Esophagus (tissue), 2 donors: ENCODE data around the gene PDK2. TPM values are rescaled to one million over a fixed set of nuclear protein-coding genes. Genes with fewer than 3 reads are reported as not detected.
A peak's percentile ranks its signal among the peaks of the same experiment; 100 is the strongest.

Experiments
- H3K27ac ChIP-seq, 2 donors: one replicate each; pipeline ENCODE4 v1.5.1; 2013; ENCODE audit warnings: low read depth in 2 of 2, mild to moderate bottlenecking in 2 of 2, inconsistent platforms in 1 of 2, low read length in 1 of 2, moderate library complexity in 1 of 2
- H3K27me3 ChIP-seq, 2 donors: one replicate each; pipeline ENCODE4 v1.6.1; 2013; ENCODE audit warnings: low read length in 2 of 2, control low read depth in 1 of 2, mild to moderate bottlenecking in 1 of 2; ENCODE audit not compliant: insufficient read depth in 2 of 2, control insufficient read depth in 1 of 2
- H3K36me3 ChIP-seq, 2 donors: one replicate each; pipeline ENCODE4 v1.6.1; 2013; ENCODE audit warnings: low read length in 1 of 2; ENCODE audit not compliant: control insufficient read depth in 2 of 2, insufficient read depth in 2 of 2
- H3K4me1 ChIP-seq, 2 donors: one replicate each; pipeline ENCODE4 v1.6.1; 2013; ENCODE audit warnings: low read length in 1 of 2; ENCODE audit not compliant: control insufficient read depth in 2 of 2, insufficient read depth in 2 of 2
- H3K4me3 ChIP-seq, 2 donors: one replicate each; pipeline ENCODE4 v1.5.1; 2013; ENCODE audit warnings: low read length in 2 of 2, mild to moderate bottlenecking in 2 of 2, low read depth in 1 of 2, moderate library complexity in 1 of 2
- H3K9me3 ChIP-seq, 2 donors: one replicate each; pipeline ENCODE4 v1.6.1; 2013; ENCODE audit warnings: mild to moderate bottlenecking in 2 of 2, low read depth in 1 of 2, low read length in 1 of 2, moderate library complexity in 1 of 2; ENCODE audit not compliant: control insufficient read depth in 2 of 2, insufficient read depth in 1 of 2
- WGBS, 2 donors: extraction: QIAGEN DNeasy Blood & Tissue Kit; methylation state at CpG; one replicate each; pipeline ENCODE4 v1.1.7; 2013; 5-methylcytosine and 5-hydroxymethylcytosine counted together
- polyA plus RNA-seq, 2 donors: library from polyadenylated mRNA; stranded (reverse); fragments of 200-250 nt; gene quantifications; one replicate each; pipeline ENCODE4 v1.2.3, GENCODE V29; 2013
- donor health status: healthy with polysubstance abuse.
- donor health status: Bipolar disorder and iron deficiency.

The PDK2 gene
- polyA plus RNA-seq, 2 donors = 12.1 to 13.5 TPM

DNA sequence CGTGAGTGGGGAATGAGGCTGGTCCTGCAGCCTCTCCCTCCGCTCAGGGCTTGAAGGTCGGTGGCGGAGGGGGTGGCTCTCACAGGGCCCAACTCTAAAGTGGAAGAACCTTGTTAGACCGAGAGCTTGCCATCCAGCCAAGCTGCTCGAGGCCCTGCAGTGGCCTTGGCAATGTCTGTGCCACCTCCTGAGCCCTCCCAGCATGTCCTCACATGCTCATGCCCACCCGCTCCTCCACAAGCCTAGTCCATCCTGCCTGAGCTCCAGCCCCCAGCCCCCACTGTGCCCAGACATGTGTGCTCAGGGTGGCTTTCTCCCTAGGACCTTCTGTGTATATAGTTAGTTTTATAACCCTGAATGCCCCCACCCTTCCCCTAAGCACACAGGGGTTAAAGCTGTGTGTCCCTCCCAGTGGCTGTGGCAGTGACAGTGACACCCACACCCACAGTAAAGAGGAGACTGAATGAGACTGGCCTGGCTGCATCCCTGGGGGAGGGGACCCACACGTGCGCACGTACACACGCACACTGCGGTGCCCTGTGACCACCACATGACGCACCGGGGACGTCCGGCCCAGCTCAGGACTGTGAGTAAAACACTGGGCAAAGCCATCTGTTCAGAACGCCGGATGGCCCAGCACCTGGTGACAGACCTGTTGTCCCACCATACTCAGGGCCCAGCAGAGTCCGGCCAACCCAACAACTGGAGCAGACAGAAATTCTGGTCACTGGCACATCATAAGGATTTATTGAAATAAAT is 15.6 kb downstream of the PDK2 start:
- Histone ChIP-seq H3K27ac (peak overlapping the region; percentile 19 to 39), H3K9me3 (no peaks in the 10 kb centered on the region), H3K4me3 (no peak overlapping the region), H3K36me3 (peaks cover 6 to 12% of the 10 kb centered on the region in 2 donors), H3K27me3 (no peaks in the 10 kb centered on the region), H3K4me1 (peaks cover 4 to 22% of the 10 kb centered on the region in 2 donors)
- WGBS, 2 donors = 76 to 85% methylated on average over 19 of the region's 19 CpGs

DNA sequence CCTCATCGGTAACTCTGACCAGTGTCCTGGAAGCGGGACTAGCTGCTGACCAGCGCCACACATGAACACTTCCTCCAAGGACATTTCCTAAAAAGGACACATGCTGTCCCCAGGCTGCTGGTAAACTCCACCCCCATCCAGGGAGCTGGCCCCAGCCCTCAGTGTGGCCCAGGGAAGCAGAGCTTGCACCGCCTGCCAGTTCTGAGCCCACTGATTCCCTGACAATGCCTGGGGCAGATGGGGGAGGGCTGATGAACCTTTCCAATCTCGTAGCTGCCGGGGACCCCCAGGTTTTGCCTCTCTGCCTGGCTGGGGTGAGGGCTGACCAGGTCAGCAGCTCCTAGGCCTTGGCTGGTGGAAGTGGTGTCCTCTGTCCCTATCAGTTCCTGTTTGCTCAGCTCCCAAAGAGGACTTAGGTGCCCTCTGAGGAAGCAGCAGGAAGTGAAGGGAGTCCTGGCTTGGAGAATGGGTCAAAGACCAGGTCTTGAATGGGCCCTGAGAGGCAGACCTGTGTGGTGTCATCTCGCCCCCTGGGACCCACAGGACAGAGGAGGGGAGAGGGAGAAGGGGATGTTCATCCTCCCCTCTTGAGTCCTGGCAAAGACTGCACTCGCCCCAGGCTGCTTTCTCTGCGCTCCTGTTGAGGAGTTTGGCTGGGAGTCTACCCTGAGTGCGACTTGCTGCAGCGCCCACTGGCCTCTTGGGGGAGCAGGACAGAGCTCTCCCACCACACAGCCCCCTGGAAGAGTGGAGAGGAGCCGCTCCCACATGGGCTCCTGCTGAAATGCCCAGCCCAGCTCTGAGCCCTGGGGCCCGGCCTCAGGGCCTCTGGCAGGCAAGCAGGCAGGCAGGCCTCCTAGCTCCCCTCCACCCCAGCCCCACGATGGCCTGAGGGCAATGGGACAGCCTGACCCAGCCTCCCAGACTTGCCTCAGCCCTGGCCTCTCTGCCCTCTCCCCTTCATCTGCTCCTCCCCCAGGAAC is 16.8 kb downstream of the PDK2 start:
- WGBS, 2 donors = 60 to 63% methylated on average over 14 of the region's 14 CpGs
- peak overlapping the region; percentile 39 to 65 for H3K27ac ChIP-seq
- H3K4me1 ChIP-seq = peaks cover 4 to 21% of the 10 kb centered on the region in 2 donors
- H3K36me3 ChIP-seq = peaks cover 5 to 9% of the 10 kb centered on the region in 2 donors
- no peaks in the 10 kb centered on the region for H3K27me3 ChIP-seq
- no peak overlapping the region for H3K4me3 ChIP-seq
- no peaks in the 10 kb centered on the region for H3K9me3 ChIP-seq

DNA sequence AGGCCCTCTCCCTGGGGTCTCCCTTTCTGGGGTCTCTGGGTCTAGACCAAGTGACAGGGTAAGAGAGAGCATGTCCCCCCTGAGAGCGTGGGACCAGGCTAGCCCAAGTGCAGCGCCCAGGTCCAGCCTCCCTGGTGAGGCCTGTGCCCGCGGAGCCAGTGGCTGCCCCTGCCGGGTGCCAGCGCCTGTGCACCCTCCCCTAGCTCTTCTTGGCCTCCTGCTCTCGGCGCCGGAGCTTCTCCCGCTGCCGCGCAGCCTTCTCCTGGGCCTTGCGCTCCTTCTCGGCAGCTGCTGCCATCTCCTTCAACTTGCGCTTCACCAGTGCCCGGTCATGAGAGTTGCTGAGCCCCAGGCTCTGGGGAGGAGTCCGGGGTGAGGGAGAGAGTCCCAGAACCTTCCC is 17.5 kb downstream of the PDK2 start:
- Histone ChIP-seq H3K36me3 (peaks cover 5 to 8% of the 10 kb centered on the region in 2 donors), H3K9me3 (no peaks in the 10 kb centered on the region), H3K27me3 (no peaks in the 10 kb centered on the region), H3K27ac (peak overlapping the region; percentile 39 to 65), H3K4me1 (peaks cover 4 to 20% of the 10 kb centered on the region in 2 donors), H3K4me3 (no peak overlapping the region)
- WGBS, 2 donors = 50 to 55% methylated on average over 17 of the region's 17 CpGs

DNA sequence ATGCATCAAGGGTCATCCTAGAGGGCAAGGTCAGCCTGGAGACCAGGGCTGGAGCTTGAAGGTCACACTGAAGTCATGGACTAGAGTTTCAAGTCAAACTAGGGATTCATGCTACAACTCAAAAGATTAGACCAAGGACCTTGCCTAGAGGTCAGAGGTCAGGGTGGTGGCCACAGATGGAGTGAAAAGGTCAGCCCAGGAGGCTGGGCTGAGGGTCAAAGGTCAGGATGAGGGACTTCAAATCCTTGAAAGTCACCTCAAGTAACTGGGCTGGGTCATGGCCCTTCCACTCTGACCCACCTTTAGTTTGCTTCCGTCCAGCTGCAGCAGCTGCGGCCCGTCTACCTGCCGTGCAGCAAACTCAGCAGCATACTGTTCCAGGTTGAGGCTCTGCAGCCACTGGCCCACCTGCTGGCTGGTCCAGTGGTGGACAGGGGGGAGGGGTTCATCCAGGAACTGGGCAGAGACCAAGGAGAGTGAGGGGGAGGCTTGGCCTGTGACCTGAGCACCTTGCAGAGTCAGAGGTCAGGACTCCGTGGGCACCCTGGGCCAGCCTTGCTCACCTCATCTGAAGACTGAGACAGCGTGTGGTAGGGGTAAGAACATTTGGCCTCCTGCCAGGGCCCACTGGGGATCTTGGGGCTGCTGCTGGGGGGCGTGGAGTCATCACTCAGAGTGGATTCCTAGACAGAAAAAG is 18.6 kb downstream of the PDK2 start:
- peaks cover 5 to 8% of the 10 kb centered on the region in 2 donors for H3K36me3 ChIP-seq
- no peak overlapping the region for H3K4me3 ChIP-seq
- H3K27me3 ChIP-seq = no peaks in the 10 kb centered on the region
- no peaks in the 10 kb centered on the region for H3K9me3 ChIP-seq
- peaks cover 4 to 15% of the 10 kb centered on the region in 2 donors for H3K4me1 ChIP-seq
- 77 to 79% methylated on average over 7 of the region's 7 CpGs for WGBS, 2 donors
- no peak overlapping the region for H3K27ac ChIP-seq

DNA sequence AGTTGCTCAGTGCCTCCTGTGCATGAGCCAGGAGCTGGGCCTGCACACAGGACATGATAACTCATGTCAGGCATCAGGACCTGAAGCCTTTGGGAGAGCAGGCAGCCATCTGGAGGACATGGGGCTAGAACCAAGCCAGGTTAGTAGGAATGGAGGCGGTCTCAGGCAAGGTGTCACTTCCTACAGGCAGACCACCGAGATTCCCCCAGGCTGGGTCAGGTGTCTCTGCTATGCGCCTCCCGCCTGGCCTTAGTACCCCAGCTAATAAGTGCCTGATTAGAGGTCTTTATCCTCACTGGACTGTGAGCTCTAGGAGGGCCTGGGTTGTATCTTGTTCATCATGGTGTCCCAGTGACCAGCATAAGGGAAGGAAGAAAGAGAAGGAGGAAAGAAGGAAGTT is 19.2 kb downstream of the PDK2 start:
- Histone ChIP-seq H3K27ac (no peak overlapping the region), H3K9me3 (no peaks in the 10 kb centered on the region), H3K27me3 (no peaks in the 10 kb centered on the region), H3K4me3 (no peak overlapping the region), H3K4me1 (peaks cover 4 to 15% of the 10 kb centered on the region in 2 donors), H3K36me3 (peaks cover 1 to 5% of the 10 kb centered on the region in 2 donors)
- WGBS, 2 donors = 83 to 88% methylated on average over 4 of the region's 4 CpGs

DNA sequence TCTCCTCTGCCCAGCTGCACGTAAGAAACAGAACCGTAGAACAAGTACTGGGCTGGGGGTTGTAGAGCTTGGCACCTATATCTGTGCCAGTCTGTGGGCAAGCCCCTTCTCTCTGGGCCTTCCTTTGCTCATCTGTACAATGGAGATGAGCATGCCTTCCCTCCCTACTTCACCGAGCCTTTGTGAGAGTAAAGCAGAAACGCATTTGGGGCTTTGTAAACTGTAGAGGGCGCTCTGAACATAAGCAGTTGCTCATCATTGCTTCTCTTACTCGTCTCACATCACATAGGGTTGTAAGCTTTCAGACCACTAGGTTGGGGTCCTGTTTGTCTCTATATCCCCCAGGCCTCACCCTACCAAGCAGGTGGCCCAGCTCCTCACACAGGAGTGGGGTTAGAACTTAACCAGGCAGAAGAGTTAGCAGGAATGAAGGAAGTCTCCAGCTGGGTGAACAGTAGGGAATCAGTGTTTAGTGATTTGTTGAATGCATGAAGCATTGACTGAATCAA is 19.8 kb downstream of the PDK2 start:
- no peaks in the 10 kb centered on the region for H3K27me3 ChIP-seq
- WGBS, 2 donors = 12 to 27% methylated on average over 6 of the region's 6 CpGs
- H3K9me3 ChIP-seq = no peaks in the 10 kb centered on the region
- peaks cover 4 to 15% of the 10 kb centered on the region in 2 donors for H3K4me1 ChIP-seq
- no peak overlapping the region for H3K4me3 ChIP-seq
- peaks cover 0 to 2% of the 10 kb centered on the region in 2 donors for H3K36me3 ChIP-seq
- H3K27ac ChIP-seq = no peak overlapping the region

DNA sequence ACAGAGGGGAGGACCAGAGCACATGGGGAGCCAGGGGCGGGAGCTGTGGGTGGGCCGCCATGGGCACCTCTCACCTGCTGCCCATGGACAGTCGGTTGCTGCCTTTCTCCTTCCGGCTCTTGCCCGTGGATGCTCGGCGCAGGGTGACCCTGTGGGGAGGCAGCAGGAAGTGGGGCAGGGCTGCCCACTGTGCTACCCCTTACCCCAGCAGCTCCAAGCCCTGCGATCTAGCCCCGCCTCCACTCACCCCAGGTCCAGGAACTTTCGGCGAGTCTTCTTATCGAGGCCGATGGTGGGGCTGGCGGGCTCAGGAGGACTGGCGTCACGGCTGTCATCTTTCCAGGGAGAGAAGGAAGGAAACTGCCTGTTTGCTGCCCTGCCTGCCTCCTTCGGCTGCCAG is 20.6 kb downstream of the PDK2 start:
- Histone ChIP-seq H3K27ac (no peak overlapping the region), H3K4me1 (peaks cover 4 to 15% of the 10 kb centered on the region in 2 donors), H3K27me3 (no peaks in the 10 kb centered on the region), H3K9me3 (no peaks in the 10 kb centered on the region), H3K36me3 (no peaks in the 10 kb centered on the region), H3K4me3 (no peak overlapping the region)
- WGBS, 2 donors = 70% methylated on average over 15 to 17 of the region's 17 CpGs

DNA sequence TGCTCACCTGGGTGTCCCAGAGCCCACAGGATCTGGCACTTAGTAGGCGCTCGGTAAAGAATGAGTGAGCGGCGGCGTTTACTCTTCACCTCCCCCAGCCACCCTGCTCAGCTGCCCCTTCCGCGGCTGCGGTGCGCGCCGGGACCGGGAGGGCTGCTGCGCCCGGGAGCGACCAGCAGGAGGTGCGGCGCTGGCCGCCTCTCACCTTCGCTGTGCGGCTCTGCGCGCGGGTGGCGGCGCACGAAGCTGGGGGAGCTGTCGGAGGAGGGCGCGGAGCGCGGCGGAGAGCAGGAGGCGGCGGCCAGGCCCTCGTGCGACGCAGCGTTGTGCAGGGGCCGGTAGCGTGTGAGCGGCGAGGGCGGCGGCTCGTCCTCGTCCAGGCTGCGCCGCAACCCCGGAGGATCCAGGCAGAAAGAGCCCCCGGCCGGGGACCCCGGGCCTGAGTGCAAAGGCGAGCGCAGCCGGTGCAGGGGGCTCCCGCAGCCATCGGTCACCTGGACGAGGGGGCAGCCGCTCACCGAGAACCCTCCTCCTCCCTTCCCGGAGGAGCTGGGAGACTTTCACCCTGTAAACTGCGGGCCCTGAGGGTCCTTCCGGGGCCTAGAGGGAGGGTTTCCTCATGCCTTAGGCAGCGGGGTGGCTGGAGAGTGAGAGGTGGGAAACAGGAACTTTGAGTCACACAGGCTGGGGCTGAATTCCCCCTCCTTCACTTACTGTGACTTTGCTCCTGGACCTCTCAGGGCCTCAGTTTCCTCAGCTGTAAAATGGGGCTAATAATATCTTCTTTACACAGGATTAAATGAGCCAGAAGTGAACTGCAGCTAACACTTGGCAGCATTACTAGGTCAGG is 22.3 kb downstream of the PDK2 start:
- no peaks in the 10 kb centered on the region for H3K27me3 ChIP-seq
- peaks cover under 1 to 10% of the 10 kb centered on the region in 2 donors for H3K4me1 ChIP-seq
- no peak overlapping the region for H3K4me3 ChIP-seq
- no peaks in the 10 kb centered on the region for H3K36me3 ChIP-seq
- H3K27ac ChIP-seq = no peak overlapping the region
- WGBS, 2 donors = 12% methylated on average over 63 to 64 of the region's 64 CpGs
- H3K9me3 ChIP-seq = no peaks in the 10 kb centered on the region
